ENCODE measurements around the gene FOXP1.

DNA sequence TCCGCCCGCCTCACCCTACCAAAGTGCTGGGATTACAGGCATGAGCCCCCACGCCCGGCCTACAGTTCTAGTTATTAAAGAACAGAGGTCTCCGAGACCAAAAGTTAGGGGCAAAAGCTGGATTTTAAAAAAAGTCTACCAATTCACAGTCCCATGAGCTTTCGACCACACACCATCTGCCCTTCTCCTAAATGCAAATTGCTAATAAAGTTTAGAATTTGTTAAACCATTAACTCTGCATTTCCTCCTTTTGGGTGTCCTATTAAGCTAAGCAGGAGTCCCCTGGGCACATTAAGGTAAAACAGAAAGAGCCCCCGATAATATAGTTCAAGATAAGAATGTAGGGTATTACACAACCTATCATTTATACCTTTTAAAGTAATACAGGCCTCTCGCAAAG, 322.7 kb downstream of the FOXP1 start:
- TF ChIP-seq POLR2A (IDR thresholded peaks at IDR 0.05) (no peak), POLR2AphosphoS5 (IDR thresholded peaks at IDR 0.05; ENCODE audit: insufficient read depth in 1 of 2, low read depth in 1 of 2) (no peak)
- TF ChIP-seq, protein P1, sequence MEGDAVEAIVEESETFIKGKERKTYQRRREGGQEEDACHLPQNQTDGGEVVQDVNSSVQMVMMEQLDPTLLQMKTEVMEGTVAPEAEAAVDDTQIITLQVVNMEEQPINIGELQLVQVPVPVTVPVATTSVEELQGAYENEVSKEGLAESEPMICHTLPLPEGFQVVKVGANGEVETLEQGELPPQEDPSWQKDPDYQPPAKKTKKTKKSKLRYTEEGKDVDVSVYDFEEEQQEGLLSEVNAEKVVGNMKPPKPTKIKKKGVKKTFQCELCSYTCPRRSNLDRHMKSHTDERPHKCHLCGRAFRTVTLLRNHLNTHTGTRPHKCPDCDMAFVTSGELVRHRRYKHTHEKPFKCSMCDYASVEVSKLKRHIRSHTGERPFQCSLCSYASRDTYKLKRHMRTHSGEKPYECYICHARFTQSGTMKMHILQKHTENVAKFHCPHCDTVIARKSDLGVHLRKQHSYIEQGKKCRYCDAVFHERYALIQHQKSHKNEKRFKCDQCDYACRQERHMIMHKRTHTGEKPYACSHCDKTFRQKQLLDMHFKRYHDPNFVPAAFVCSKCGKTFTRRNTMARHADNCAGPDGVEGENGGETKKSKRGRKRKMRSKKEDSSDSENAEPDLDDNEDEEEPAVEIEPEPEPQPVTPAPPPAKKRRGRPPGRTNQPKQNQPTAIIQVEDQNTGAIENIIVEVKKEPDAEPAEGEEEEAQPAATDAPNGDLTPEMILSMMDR (IDR thresholded peaks at IDR 0.05): no peak
